Umbilical cord (tissue), 2 donors: ENCODE results near the gene SERPINB7. TPM values are rescaled to one million over a fixed set of nuclear protein-coding genes. Genes with fewer than 3 reads are reported as not detected.
"Not testable (repeated sequence)": the region's sequence is repeated elsewhere in the genome, so short reads cannot be mapped to it uniquely, and the experiment has no call there.

Experiments
- DNase-seq: peaks from one replicate; pipeline ENCODE4 v3.0.0-alpha.2; 2015; ENCODE audit warnings: low spot score
- total RNA-seq: library from RNA; depleted of rRNA; stranded (reverse); fragments of >200 nt; gene quantifications from one replicate; pipeline ENCODE4 v1.2.3, GENCODE V29; 2014; ENCODE audit warnings: low replicate concordance; ENCODE audit not compliant: insufficient read depth

SERPINB7 gene
- 31.1 TPM for total RNA-seq

GRCh38 chr18:63775166-63775730, at the start of gene SERPINB7:
TSS of gene SERPINB7 (plus strand) at chr18:63775418. CDS start at chr18:63782373, 6,955 bp downstream.
- peak; percentile 29 for DNase-seq

- no peak for DNase-seq
These were observed 49.3 kb upstream of the SERPINB7 start for GRCh38 chr18:63725682-63726480.

- no peak for DNase-seq
These were observed 44.4 kb upstream of the SERPINB7 start for GRCh38 chr18:63730773-63731172.

GRCh38 chr18:63731215-63731614, 44.0 kb upstream of the SERPINB7 start:
- DNase-seq = no peak

GRCh38 chr18:63736876-63737275, 38.3 kb upstream of the SERPINB7 start:
- DNase-seq = no peak

- DNase-seq = no peak
These were observed 33.4 kb upstream of the SERPINB7 start for GRCh38 chr18:63741769-63742168.

- DNase-seq = no peak
These were observed 28.2 kb upstream of the SERPINB7 start for GRCh38 chr18:63747006-63747405.

GRCh38 chr18:63749489-63749888, 25.7 kb upstream of the SERPINB7 start:
- no peak for DNase-seq

GRCh38 chr18:63752636-63753035, 22.6 kb upstream of the SERPINB7 start:
- DNase-seq = no peak

GRCh38 chr18:63753676-63754075, 21.5 kb upstream of the SERPINB7 start:
- no peak for DNase-seq

GRCh38 chr18:63757541-63757940, 17.7 kb upstream of the SERPINB7 start:
- no peak for DNase-seq

GRCh38 chr18:63758615-63759240, 16.5 kb upstream of the SERPINB7 start:
- no peak for DNase-seq

- DNase-seq = not testable (repeated sequence)
These were observed 15.4 kb upstream of the SERPINB7 start for GRCh38 chr18:63759786-63760185.

GRCh38 chr18:63762518-63762917, 12.7 kb upstream of the SERPINB7 start:
- no peak for DNase-seq

GRCh38 chr18:63763831-63764600, 11.2 kb upstream of the SERPINB7 start:
- DNase-seq = no peak

- no peak for DNase-seq
These were observed 9.4 kb upstream of the SERPINB7 start for GRCh38 chr18:63765837-63766236.

- no peak for DNase-seq
These were observed 1.7 kb upstream of the SERPINB7 start for GRCh38 chr18:63773551-63773950.

- no peak for DNase-seq
These were observed 707 bp upstream of the SERPINB7 start for GRCh38 chr18:63774511-63774910.

- DNase-seq = peak; percentile 20
These were observed 4.2 kb downstream of the SERPINB7 start for GRCh38 chr18:63779386-63779785.

GRCh38 chr18:63783394-63783793, 8.2 kb downstream of the SERPINB7 start:
- DNase-seq = no peak

- DNase-seq = peak; percentile 35
These were observed 9.7 kb downstream of the SERPINB7 start for GRCh38 chr18:63784787-63785452.
